GM19467 (cell line): ENCODE results near the gene SLC25A33.
"Not testable (repeated sequence)": the region's sequence is repeated elsewhere in the genome, so short reads cannot be mapped to it uniquely, and the experiment has no call there.

Experiments used
- ATAC-seq: cut with Tn5 transposase; IDR thresholded peaks from one replicate; pipeline ENCODE4 v1.9.1; 2021; ENCODE audit warnings: mild to moderate bottlenecking, moderate library complexity; ENCODE audit not compliant: unreplicated experiment

The SLC25A33 gene

GRCh38 chr1:9539165-9539828, at the start of gene SLC25A33:
TSS of gene SLC25A33 (plus strand) at chr1:9539465. CDS start at chr1:9539692, 227 bp downstream.
- peak; percentile 93 for ATAC-seq

- no peak for ATAC-seq
Observed at GRCh38 chr1:9490605-9491339, 48.5 kb upstream of the SLC25A33 start.

- no peak for ATAC-seq
Observed at GRCh38 chr1:9493326-9493725, 45.9 kb upstream of the SLC25A33 start.

- no peak for ATAC-seq
Observed at GRCh38 chr1:9494936-9495758, 44.1 kb upstream of the SLC25A33 start.

GRCh38 chr1:9495854-9496374, 43.4 kb upstream of the SLC25A33 start:
- no peak for ATAC-seq

- ATAC-seq, result no peak
Observed at GRCh38 chr1:9500756-9501754, 38.2 kb upstream of the SLC25A33 start.

GRCh38 chr1:9503001-9503675, 36.1 kb upstream of the SLC25A33 start:
- ATAC-seq, result no peak

GRCh38 chr1:9505143-9505542, 34.1 kb upstream of the SLC25A33 start:
- ATAC-seq, result no peak

- no peak for ATAC-seq
Observed at GRCh38 chr1:9506901-9507300, 32.4 kb upstream of the SLC25A33 start.

GRCh38 chr1:9510130-9510529, 29.1 kb upstream of the SLC25A33 start:
- no peak for ATAC-seq

- ATAC-seq, result not testable (repeated sequence)
Observed at GRCh38 chr1:9515550-9515949, 23.7 kb upstream of the SLC25A33 start.

GRCh38 chr1:9518454-9518998, 20.7 kb upstream of the SLC25A33 start:
- ATAC-seq, result no peak

GRCh38 chr1:9520411-9520810, 18.9 kb upstream of the SLC25A33 start:
- ATAC-seq, result no peak

GRCh38 chr1:9529190-9529589, 10.1 kb upstream of the SLC25A33 start:
- ATAC-seq, result no peak

GRCh38 chr1:9530320-9530719, 8.9 kb upstream of the SLC25A33 start:
- ATAC-seq, result no peak

- no peak for ATAC-seq
Observed at GRCh38 chr1:9534953-9535352, 4.3 kb upstream of the SLC25A33 start.

- no peak for ATAC-seq
Observed at GRCh38 chr1:9536301-9536700, 3.0 kb upstream of the SLC25A33 start.

GRCh38 chr1:9537863-9538668, 1.2 kb upstream of the SLC25A33 start:
- no peak for ATAC-seq
